ENCODE data around the gene NT5C. TPM values are rescaled to one million over a fixed set of nuclear protein-coding genes. Genes with fewer than 3 reads are reported as not detected.

The NT5C gene
- total RNA-seq, result 100 to 1,000 TPM in 1 of 3 donors, 10 to 100 TPM in 2; 79.6 to 106 (median 91.4) TPM

- Histone ChIP-seq H3K27ac (peak within 1 kb of the TSS; percentile 84 to 85), H3K4me1 (no peaks in the 10 kb centered on the region), H3K4me3 (peak within 1 kb of the TSS; percentile 72 to 88 (median 81)), H3K36me3 (no peaks in the 10 kb centered on the region), H3K9me3 (no peaks in the 10 kb centered on the region), H3K27me3 (no peaks in the 10 kb centered on the region)
- intact Hi-C loops (cut with DNase I; ENCODE audit: low total_unique reads), result loop anchor here (1.0 kb wide), 1 partner anchor 14 kb away; no protein-coding TSS in a partner anchor
- TF ChIP-seq POLR2A (IDR thresholded peaks at IDR 0.05) (no peak), POLR2AphosphoS5 (IDR thresholded peaks at IDR 0.05) (peak; percentile 58 to 67 (median 60))
- TF ChIP-seq, protein P1, sequence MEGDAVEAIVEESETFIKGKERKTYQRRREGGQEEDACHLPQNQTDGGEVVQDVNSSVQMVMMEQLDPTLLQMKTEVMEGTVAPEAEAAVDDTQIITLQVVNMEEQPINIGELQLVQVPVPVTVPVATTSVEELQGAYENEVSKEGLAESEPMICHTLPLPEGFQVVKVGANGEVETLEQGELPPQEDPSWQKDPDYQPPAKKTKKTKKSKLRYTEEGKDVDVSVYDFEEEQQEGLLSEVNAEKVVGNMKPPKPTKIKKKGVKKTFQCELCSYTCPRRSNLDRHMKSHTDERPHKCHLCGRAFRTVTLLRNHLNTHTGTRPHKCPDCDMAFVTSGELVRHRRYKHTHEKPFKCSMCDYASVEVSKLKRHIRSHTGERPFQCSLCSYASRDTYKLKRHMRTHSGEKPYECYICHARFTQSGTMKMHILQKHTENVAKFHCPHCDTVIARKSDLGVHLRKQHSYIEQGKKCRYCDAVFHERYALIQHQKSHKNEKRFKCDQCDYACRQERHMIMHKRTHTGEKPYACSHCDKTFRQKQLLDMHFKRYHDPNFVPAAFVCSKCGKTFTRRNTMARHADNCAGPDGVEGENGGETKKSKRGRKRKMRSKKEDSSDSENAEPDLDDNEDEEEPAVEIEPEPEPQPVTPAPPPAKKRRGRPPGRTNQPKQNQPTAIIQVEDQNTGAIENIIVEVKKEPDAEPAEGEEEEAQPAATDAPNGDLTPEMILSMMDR (IDR thresholded peaks at IDR 0.05), result peak in 2 of 3 donors; percentile 7 to 48
- DNase-seq (ENCODE audit: low spot score in 2 of 2), result peak; percentile 55 to 76
Observed at GRCh38 chr17:75131278-75132017, at the start of gene NT5C. NT5C (minus strand) TSS chr17:75131742; CDS start chr17:75131707, 35 bp downstream.

DNA sequence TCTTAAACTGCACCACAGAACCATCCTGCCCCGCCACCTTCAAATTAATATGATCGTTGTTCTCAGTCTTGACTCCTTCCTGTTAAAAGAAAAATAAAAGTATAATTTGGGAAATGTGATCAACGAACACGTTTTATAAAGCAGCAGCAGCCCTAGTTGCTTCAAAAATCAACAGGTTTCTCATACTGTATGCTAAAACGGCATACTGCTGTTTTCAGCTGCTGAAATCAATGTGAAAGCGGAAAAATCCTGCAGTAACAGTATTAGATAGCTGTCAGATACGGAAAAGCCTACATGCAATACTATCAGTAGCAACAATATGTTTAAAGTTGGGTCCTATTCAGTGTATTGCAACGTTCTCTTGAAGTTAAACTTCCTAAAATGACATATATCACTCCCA lies 49.6 kb upstream of the NT5C start:
- Histone ChIP-seq H3K36me3 (no peaks in the 10 kb centered on the region), H3K4me1 (peaks cover 0 to 6% of the 10 kb centered on the region in 2 donors), H3K4me3 (peak overlapping the region; percentile 79 to 98 (median 85)), H3K27ac (peak overlapping the region in 1 of 2 donors; percentile 99), H3K27me3 (no peaks in the 10 kb centered on the region), H3K9me3 (no peaks in the 10 kb centered on the region)
- no peak for DNase-seq (ENCODE audit: low spot score in 2 of 2)
- no peak for TF ChIP-seq POLR2A (IDR thresholded peaks at IDR 0.05)
- intact Hi-C loops (cut with DNase I; ENCODE audit: low total_unique reads), result no loop called here

GRCh38 chr17:75178453-75178852 lies 46.9 kb upstream of the NT5C start:
- DNase-seq (ENCODE audit: low spot score in 2 of 2), result no peak
- Histone ChIP-seq H3K4me1 (peaks cover 0 to 6% of the 10 kb centered on the region in 2 donors), H3K9me3 (no peaks in the 10 kb centered on the region), H3K36me3 (peaks cover 4% of the 10 kb centered on the region), H3K27ac (peak overlapping the region in 1 of 2 donors; percentile 34), H3K4me3 (no peak overlapping the region), H3K27me3 (no peaks in the 10 kb centered on the region)
- no peak for TF ChIP-seq POLR2A (IDR thresholded peaks at IDR 0.05)
- no peak for TF ChIP-seq POLR2AphosphoS5 (IDR thresholded peaks at IDR 0.05)
- TF ChIP-seq, protein P1 (IDR thresholded peaks at IDR 0.05), result no peak
- intact Hi-C loops (cut with DNase I; ENCODE audit: low total_unique reads), result no loop called here

- intact Hi-C loops (cut with DNase I; ENCODE audit: low total_unique reads), result no loop called here
- Histone ChIP-seq H3K4me3 (no peak overlapping the region), H3K27ac (no peak overlapping the region), H3K36me3 (peaks cover 4% of the 10 kb centered on the region), H3K9me3 (no peaks in the 10 kb centered on the region), H3K4me1 (peaks cover 0 to 6% of the 10 kb centered on the region in 2 donors), H3K27me3 (no peaks in the 10 kb centered on the region)
- no peak for DNase-seq (ENCODE audit: low spot score in 2 of 2)
- TF ChIP-seq, protein P1 (IDR thresholded peaks at IDR 0.05), result no peak
- TF ChIP-seq POLR2AphosphoS5 (IDR thresholded peaks at IDR 0.05), result no peak
- no peak for TF ChIP-seq POLR2A (IDR thresholded peaks at IDR 0.05)
Observed at GRCh38 chr17:75176625-75177024, 45.1 kb upstream of the NT5C start.

- Histone ChIP-seq H3K9me3 (no peaks in the 10 kb centered on the region), H3K27ac (no peak overlapping the region), H3K4me3 (no peak overlapping the region), H3K27me3 (no peaks in the 10 kb centered on the region), H3K4me1 (no peaks in the 10 kb centered on the region), H3K36me3 (peaks cover 4% of the 10 kb centered on the region)
- intact Hi-C loops (cut with DNase I; ENCODE audit: low total_unique reads), result no loop called here
- TF ChIP-seq, protein P1 (IDR thresholded peaks at IDR 0.05), result no peak
- TF ChIP-seq POLR2A (IDR thresholded peaks at IDR 0.05), result no peak
- no peak for TF ChIP-seq POLR2AphosphoS5 (IDR thresholded peaks at IDR 0.05)
- no peak for DNase-seq (ENCODE audit: low spot score in 2 of 2)
Observed at GRCh38 chr17:75174996-75175395, 43.5 kb upstream of the NT5C start.
